CD14-positive monocyte (primary cell): ENCODE data around the gene F10. TPM values are rescaled to one million over a fixed set of nuclear protein-coding genes. Genes with fewer than 3 reads are reported as not detected.
A peak's percentile ranks its signal among the peaks of the same experiment; 100 is the strongest.

ENCODE experiments used
- DNase-seq, 3 donors: peaks; one replicate each; pipeline ENCODE4 v3.0.0-alpha.2; 2011 to 2022
- H2AFZ ChIP-seq: 2 replicates; pipeline ENCODE4 v1.6.0; 2012; ENCODE audit warnings: mild to moderate bottlenecking, low read depth, low read length, inconsistent platforms; ENCODE audit not compliant: insufficient read depth, poor library complexity, severe bottlenecking
- H3K27ac ChIP-seq, 2 donors: 1 replicate in 1 of 2; 2 replicates in 1 of 2; pipeline ENCODE4 v1.5.1; 2012 to 2013; ENCODE audit warnings: low read length in 2 of 2, control low read depth in 1 of 2, inconsistent platforms in 1 of 2, low read depth in 1 of 2, mild to moderate bottlenecking in 1 of 2
- H3K27me3 ChIP-seq, 2 donors: one replicate each; pipeline versions ENCODE4 v1.6.0 to v1.6.1; 2011 to 2013; ENCODE audit warnings: low read length in 2 of 2; ENCODE audit not compliant: control insufficient read depth in 2 of 2, insufficient read depth in 2 of 2
- H3K36me3 ChIP-seq, 2 donors: replicated peaks in 1 of 2; 1 replicate in 1 of 2; 2 replicates in 1 of 2; pipeline versions ENCODE4 v1.5.1 to v1.6.1; 2012 to 2013; ENCODE audit warnings: low read length in 2 of 2, control low read depth in 1 of 2, inconsistent platforms in 1 of 2, mild to moderate bottlenecking in 1 of 2; ENCODE audit not compliant: insufficient read depth in 2 of 2, control insufficient read depth in 1 of 2
- H3K4me1 ChIP-seq, 2 donors: 1 replicate in 1 of 2; 2 replicates in 1 of 2; pipeline versions ENCODE4 v1.5.1 to v1.6.1; 2012 to 2013; ENCODE audit warnings: low read length in 2 of 2, control low read depth in 1 of 2, inconsistent platforms in 1 of 2, mild to moderate bottlenecking in 1 of 2, moderate library complexity in 1 of 2; ENCODE audit not compliant: insufficient read depth in 2 of 2, control insufficient read depth in 1 of 2
- H3K4me2 ChIP-seq: replicated peaks from 2 replicates; pipeline ENCODE3; 2012; ENCODE audit warnings: low read length, moderate library complexity, mild to moderate bottlenecking; ENCODE audit not compliant: poor library complexity, severe bottlenecking; ENCODE audit errors: extremely low read depth
- H3K4me3 ChIP-seq, 3 experiments: fragments of 200-600 bp in 1 of 3; sonication (generic) in 1 of 3; replicated peaks in 1 of 3; 1 replicate in 2 of 3; 2 replicates in 1 of 3; pipeline ENCODE4 v1.5.1; 2011 to 2013; ENCODE audit warnings: low read length in 3 of 3, mild to moderate bottlenecking in 3 of 3, control low read depth in 2 of 3, low read depth in 2 of 3, inconsistent platforms in 1 of 3, moderate library complexity in 1 of 3
- H3K79me2 ChIP-seq: 2 replicates; pipeline ENCODE4 v1.6.0; 2012; ENCODE audit warnings: mild to moderate bottlenecking, control low read depth, inconsistent platforms, low read length, moderate library complexity; ENCODE audit not compliant: insufficient read depth
- H3K9ac ChIP-seq: 2 replicates; pipeline ENCODE4 v1.6.0; 2017; ENCODE audit warnings: low read length, mild to moderate bottlenecking; ENCODE audit not compliant: insufficient read depth, poor library complexity, severe bottlenecking
- H3K9me3 ChIP-seq, 2 donors: replicated peaks in 1 of 2; 1 replicate in 1 of 2; 2 replicates in 1 of 2; pipeline versions ENCODE4 v1.5.1 to v1.6.1; 2012 to 2013; ENCODE audit warnings: low read length in 2 of 2, control low read depth in 1 of 2; ENCODE audit not compliant: control insufficient read depth in 1 of 2, insufficient read depth in 1 of 2
- H4K20me1 ChIP-seq: 2 replicates; pipeline ENCODE4 v1.6.0; 2012; ENCODE audit warnings: mild to moderate bottlenecking, low read length, control low read depth, moderate library complexity; ENCODE audit not compliant: insufficient read depth
- H3K27ac Mint-ChIP-seq, 7 donors: one replicate each; pipeline ENCODE4 v1.8.0; 2020; ENCODE audit warnings: mild to moderate bottlenecking in 7 of 7, mixed read lengths in 7 of 7, moderate library complexity in 6 of 7, inconsistent platforms in 2 of 7
- H3K27me3 Mint-ChIP-seq, 3 donors: one replicate each; pipeline ENCODE4 v1.8.0; 2021 to 2022; ENCODE audit warnings: low read depth in 3 of 3, mild to moderate bottlenecking in 3 of 3, mixed read lengths in 3 of 3, moderate library complexity in 3 of 3, inconsistent platforms in 1 of 3
- H3K36me3 Mint-ChIP-seq, 2 donors: one replicate each; pipeline ENCODE4 v1.8.0; 2020; ENCODE audit warnings: mixed read lengths in 2 of 2, inconsistent platforms in 1 of 2, mild to moderate bottlenecking in 1 of 2
- H3K4me1 Mint-ChIP-seq: one replicate; pipeline ENCODE4 v1.8.0; 2020; ENCODE audit warnings: mild to moderate bottlenecking, mixed read lengths
- H3K4me3 Mint-ChIP-seq, 2 donors: one replicate each; pipeline ENCODE4 v1.8.0; 2020; ENCODE audit warnings: mild to moderate bottlenecking in 2 of 2, mixed read lengths in 2 of 2, moderate library complexity in 1 of 2
- H3K9me3 Mint-ChIP-seq, 7 donors: one replicate each; pipeline ENCODE4 v1.8.0; 2020 to 2022; ENCODE audit warnings: mixed read lengths in 7 of 7, mild to moderate bottlenecking in 6 of 7, moderate library complexity in 6 of 7, inconsistent platforms in 2 of 7
- WGBS: methylation state at CpG from one replicate; pipeline ENCODE4 v1.1.5; 2013; ENCODE audit warnings: missing lambda C conversion rate; ENCODE audit not compliant: insufficient coverage; 5-methylcytosine and 5-hydroxymethylcytosine counted together
- intact Hi-C, 2 donors: fragments of 100-400 bp; cut with micrococcal nuclease; formaldehyde crosslinking; loops; one replicate each; pipeline versions ENCODE4 v1.15.0 to v1.15.1; 2023
- polyA plus RNA-seq, 3 donors: library from polyadenylated mRNA; depleted of rRNA in 1 of 3; unstranded in 2 of 3; stranded (reverse) in 1 of 3; fragments of 300-500 nt in 2 of 3; fragments of >200 nt in 1 of 3; fragmentation: Illumina TruSeq in 2 of 3; gene quantifications; 1 replicate in 2 of 3; 2 replicates in 1 of 3; pipeline ENCODE4 v1.2.3, GENCODE V29; 2012 to 2021
- TF ChIP-seq, protein P1 (sequence below): fragments of 200-600 bp; IDR thresholded peaks from one replicate; pipeline ENCODE4 v1.8.0; 2022; ENCODE audit warnings: antibody characterized with exemption, mild to moderate bottlenecking

Gene F10
- polyA plus RNA-seq, 3 donors, result not detected

DNA sequence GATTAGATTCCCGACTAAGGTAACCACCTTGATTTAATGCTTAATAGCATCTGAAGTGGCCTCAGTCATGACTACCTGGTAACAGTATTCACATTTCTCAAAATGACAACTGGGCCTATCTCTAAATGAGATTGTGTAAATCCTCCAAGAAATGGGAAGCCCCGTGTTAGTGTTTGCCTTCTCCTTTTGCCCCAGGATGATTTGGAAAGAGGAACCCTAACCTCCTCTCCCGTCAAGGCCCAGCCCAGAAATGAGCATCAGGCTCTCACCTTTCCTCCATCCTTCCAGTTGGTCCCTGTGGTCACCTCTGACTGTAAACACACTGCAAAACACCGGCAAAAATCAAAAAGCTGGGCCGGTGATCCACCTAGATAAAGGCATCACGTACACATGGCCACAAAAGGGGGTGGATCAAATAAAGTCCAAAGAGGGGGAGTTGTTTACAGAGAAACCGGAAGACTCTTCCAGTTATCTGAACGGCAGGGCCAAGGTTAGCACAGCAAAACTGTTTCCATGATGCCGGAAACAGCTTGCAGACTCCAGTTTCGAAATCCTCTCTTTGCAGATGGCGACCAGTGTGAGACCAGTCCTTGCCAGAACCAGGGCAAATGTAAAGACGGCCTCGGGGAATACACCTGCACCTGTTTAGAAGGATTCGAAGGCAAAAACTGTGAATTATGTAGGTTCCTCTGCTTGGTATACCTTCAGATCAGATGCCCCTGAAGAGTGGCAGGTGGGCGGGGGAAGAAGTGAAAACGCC lies 16.4 kb downstream of the F10 start:
- DNase-seq, result peak in 1 of 3 donors; percentile 32
- Histone ChIP-seq H3K27ac (no peak overlapping the region), H3K27me3 (peaks cover 0 to 5% of the 10 kb centered on the region in 2 donors), H3K4me1 (no peaks in the 10 kb centered on the region), H2AFZ (no peak overlapping the region), H3K9ac (no peak overlapping the region), H4K20me1 (no peaks in the 10 kb centered on the region), H3K36me3 (no peaks in the 10 kb centered on the region), H3K4me3 (no peak overlapping the region), H3K4me2 (no peak overlapping the region), H3K9me3 (no peaks in the 10 kb centered on the region), H3K79me2 (no peaks in the 10 kb centered on the region)
- Mint-ChIP-seq H3K27ac (peak overlapping the region in 1 of 7 donors; percentile 13), H3K4me3 (no peak overlapping the region), H3K36me3 (no peaks in the 10 kb centered on the region), H3K27me3 (peaks cover 3 to 12% (median 5%) of the 10 kb centered on the region in 3 donors), H3K4me1 (peaks cover 2% of the 10 kb centered on the region), H3K9me3 (peaks cover 0 to 6% (median 4%) of the 10 kb centered on the region in 7 donors)
- intact Hi-C loops, result no loop called here
- 77% methylated on average over 11 of the region's 16 CpGs for WGBS
- TF ChIP-seq, protein P1, sequence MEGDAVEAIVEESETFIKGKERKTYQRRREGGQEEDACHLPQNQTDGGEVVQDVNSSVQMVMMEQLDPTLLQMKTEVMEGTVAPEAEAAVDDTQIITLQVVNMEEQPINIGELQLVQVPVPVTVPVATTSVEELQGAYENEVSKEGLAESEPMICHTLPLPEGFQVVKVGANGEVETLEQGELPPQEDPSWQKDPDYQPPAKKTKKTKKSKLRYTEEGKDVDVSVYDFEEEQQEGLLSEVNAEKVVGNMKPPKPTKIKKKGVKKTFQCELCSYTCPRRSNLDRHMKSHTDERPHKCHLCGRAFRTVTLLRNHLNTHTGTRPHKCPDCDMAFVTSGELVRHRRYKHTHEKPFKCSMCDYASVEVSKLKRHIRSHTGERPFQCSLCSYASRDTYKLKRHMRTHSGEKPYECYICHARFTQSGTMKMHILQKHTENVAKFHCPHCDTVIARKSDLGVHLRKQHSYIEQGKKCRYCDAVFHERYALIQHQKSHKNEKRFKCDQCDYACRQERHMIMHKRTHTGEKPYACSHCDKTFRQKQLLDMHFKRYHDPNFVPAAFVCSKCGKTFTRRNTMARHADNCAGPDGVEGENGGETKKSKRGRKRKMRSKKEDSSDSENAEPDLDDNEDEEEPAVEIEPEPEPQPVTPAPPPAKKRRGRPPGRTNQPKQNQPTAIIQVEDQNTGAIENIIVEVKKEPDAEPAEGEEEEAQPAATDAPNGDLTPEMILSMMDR, result no peak

DNA sequence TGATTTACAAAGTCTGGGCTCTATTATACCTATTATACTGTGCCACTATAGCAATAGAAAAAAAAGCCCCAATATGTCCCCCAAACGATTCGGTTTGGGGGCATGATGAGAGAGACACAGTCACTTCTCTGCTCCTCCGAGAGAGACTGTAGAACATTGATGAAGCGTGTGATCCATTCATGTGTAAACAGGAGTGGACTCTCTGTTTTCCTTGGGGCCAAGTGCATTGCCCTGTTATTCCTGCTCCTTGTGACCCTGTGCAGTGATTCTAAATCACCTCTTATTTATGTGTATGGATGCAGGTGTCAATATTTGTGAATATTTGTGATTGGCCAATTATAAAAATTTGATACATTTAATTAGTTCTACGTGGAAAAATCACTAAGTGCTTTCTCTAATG lies 17.0 kb downstream of the F10 start:
- no peak overlapping the region for H3K9ac ChIP-seq
- H3K4me2 ChIP-seq, result no peak overlapping the region
- H2AFZ ChIP-seq, result no peak overlapping the region
- Mint-ChIP-seq H3K4me1 (peaks cover 2% of the 10 kb centered on the region), H3K27me3 (peaks cover 0 to 9% (median 5%) of the 10 kb centered on the region in 3 donors), H3K36me3 (no peaks in the 10 kb centered on the region), H3K4me3 (no peak overlapping the region), H3K27ac (no peak overlapping the region), H3K9me3 (peaks cover 0 to 2% (median 0%) of the 10 kb centered on the region in 7 donors)
- H3K79me2 ChIP-seq, result no peaks in the 10 kb centered on the region
- intact Hi-C loops, result no loop called here
- H3K4me3 ChIP-seq, result no peak overlapping the region
- H3K27me3 ChIP-seq, result peaks cover 0 to 3% of the 10 kb centered on the region in 2 donors
- TF ChIP-seq, protein P1, result no peak
- no peaks in the 10 kb centered on the region for H4K20me1 ChIP-seq
- no peaks in the 10 kb centered on the region for H3K9me3 ChIP-seq
- 90% methylated on average over 2 of the region's 5 CpGs for WGBS
- no peaks in the 10 kb centered on the region for H3K4me1 ChIP-seq
- no peak for DNase-seq
- H3K36me3 ChIP-seq, result no peaks in the 10 kb centered on the region
- no peak overlapping the region for H3K27ac ChIP-seq
